ENCODE data around the gene RNF166.

RNF166 gene

DNA sequence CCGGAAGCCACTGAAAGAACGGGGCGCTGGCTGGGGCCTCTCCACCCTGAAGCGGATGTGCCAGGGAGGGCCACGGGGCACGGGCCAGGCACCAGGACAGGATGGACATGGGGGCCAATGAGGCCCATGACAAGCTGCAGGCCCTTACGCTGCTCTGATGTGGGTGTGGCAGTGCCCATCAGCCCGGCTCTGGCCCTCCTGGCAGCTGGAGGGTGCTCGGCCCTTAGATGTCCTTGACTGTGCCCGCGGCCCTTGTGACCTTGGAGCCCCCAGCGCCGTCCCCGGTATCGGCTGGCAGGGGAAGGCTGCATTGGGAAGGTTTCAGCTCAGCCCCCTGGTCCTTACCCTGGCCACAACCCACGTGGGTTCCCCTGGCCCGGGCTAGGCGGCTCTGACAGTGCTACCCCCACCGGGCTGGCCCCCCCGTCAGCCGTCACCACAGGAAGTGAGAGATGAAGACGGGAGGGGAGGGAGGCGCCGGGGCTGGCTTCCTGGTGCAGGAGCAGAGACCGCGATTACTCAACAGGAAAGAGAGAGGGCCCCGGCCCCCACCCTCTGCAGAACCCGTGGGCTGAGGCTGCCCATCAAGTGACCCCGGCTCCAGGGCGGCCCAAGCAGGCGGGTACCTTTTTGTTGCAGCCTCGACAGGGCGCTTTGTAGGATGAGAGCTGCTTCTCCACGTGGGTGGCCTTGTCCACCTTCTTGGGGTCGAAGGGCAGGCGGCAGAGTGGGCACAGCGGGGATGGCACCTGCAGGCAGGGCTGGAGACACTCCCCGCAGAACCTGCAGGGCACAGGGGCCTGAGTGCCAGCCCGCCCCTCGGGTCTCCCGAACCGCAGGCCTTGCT lies 5.3 kb downstream of the RNF166 start:
- TF ChIP-seq CTCF (conservative IDR thresholded peaks at IDR 0.05; ENCODE audit: low read depth, low read length) = no peak
- H3K4me3 ChIP-seq (ENCODE audit: low read depth, low read length) = peak overlapping the region; percentile 11
- DNase-seq (ENCODE audit: low read depth) = peak; percentile 93

- H3K4me3 ChIP-seq (ENCODE audit: low read depth, low read length) = no peak overlapping the region
- no peak for TF ChIP-seq CTCF (conservative IDR thresholded peaks at IDR 0.05; ENCODE audit: low read depth, low read length)
- DNase-seq (ENCODE audit: low read depth) = no peak
These were observed 5.9 kb downstream of the RNF166 start for GRCh38 chr16:88700322-88700635.

DNA sequence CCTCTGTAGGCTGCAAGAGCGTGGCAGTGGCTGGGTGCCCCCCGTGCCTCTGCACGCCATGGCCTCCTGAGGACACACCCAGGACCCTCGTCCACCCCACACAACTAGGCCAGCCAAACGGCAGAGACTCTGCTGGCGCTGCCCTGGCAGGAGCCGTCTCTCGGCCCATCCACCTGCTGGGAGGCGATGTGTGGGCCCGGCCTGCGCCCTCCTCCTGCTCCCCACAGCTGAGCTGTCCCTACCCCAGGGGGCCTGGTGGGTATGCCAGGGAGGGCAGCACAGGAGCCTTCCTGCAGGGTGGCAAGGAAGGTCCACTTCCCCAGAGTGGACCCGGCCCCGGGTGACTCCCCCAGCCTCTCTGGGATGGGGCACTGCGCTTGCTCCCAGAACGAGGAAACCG lies 7.0 kb downstream of the RNF166 start:
- DNase-seq (ENCODE audit: low read depth) = no peak
- H3K4me3 ChIP-seq (ENCODE audit: low read depth, low read length) = no peak overlapping the region
- TF ChIP-seq CTCF (conservative IDR thresholded peaks at IDR 0.05; ENCODE audit: low read depth, low read length) = no peak

DNA sequence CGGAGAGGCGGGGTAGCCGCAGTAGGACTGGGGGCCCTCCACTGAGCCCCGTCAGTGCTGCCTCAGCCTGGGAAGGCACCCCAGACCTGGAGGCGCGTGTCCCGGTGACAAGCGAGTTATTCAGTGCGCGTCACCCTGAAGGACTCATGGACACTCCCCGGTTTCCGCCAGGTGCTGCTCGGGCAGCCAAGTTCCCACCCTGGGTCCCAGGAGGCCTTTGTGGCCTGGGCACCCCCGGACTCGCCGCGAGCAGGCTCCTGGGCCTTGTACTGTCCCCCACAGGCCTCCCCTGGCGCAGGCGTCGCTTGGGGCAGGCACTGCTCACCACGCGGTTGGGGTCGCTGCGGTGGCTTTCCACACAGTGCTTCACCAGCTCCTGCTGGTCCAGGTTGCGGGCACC lies 7.6 kb downstream of the RNF166 start:
- DNase-seq (ENCODE audit: low read depth) = no peak
- no peak overlapping the region for H3K4me3 ChIP-seq (ENCODE audit: low read depth, low read length)
- TF ChIP-seq CTCF (conservative IDR thresholded peaks at IDR 0.05; ENCODE audit: low read depth, low read length) = no peak

DNA sequence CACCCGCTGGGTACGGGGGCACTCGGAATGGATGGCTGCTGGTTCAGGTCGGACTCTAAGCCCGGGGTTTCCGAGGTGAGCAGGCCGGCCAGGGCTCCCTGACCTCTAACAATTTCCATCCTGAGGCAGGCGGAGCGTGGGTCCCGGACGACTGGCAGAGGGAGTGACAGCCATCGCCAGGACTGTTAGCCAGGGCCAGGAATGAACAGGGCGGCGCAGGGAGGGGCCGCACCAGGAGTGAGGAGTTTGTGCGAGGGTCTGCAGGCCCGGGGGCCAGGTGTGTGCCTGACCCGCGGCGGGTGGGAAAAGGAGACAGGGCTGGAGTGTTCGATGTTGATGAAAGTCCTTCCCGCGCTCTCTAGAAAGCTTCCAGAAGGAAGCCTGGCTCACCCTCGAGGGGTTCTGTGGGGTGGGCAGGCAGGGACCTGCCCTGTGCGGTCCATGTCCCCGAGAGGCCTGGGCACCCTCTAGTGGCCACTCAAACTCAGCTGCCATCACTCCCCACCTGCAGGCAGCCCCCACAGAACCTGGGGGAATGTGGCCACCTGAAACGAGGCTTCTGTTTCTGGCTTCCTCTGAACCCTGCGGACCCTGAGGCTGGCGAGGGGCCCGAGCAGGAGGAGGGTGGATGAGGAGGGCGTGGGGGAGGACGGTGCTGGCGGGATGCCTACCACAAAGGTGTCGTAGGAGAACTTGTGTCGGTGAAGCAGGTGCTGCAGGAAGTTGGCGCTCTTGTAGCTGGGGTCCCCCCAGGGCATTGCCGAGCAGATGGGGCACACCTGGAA lies 8.2 kb downstream of the RNF166 start:
- peak; percentile 44 for TF ChIP-seq CTCF (conservative IDR thresholded peaks at IDR 0.05; ENCODE audit: low read depth, low read length)
- no peak for DNase-seq (ENCODE audit: low read depth)
- no peak overlapping the region for H3K4me3 ChIP-seq (ENCODE audit: low read depth, low read length)

DNA sequence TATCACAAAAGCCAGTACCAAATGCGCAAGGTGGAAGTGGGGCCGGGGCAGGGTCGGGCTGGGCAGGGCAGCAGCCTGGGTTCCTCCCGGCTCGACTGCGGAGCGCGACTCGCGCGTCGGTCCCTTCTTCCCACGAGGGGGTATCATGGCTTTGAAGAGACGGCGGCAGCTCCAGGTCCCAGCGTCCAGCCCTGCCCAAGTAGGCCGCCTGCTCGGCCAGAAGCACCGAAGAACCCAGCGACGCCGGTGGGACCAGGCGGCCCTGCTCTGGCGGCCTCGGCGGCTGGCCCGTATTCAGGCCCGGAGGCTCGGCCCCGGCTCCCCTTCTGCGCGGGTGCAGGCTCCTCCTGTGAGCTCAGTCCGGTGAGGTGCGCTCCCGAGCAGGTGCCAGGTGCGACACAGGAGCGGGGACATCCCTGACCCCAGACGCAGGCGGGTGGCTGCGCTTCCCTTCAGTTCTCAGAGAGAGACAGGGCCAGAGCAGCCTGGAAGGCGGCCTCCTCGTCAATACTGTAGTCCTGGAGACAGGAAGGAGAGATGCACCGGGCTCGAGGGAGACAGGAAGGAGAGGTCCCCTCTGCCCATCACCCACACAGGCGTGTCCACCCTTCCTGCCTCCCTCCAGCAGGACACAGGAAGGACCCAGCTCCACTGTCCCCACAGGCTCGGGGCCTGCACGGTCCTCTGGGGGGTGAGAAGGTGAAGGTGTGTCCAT lies 8.9 kb downstream of the RNF166 start:
- H3K4me3 ChIP-seq (ENCODE audit: low read depth, low read length) = no peak overlapping the region
- no peak for TF ChIP-seq CTCF (conservative IDR thresholded peaks at IDR 0.05; ENCODE audit: low read depth, low read length)
- no peak for DNase-seq (ENCODE audit: low read depth)

Measured in choroid plexus epithelial cell (primary cell).